Ascending aorta (tissue), 2 donors: Measurements from ENCODE around the gene F10. TPM values are rescaled to one million over a fixed set of nuclear protein-coding genes. Genes with fewer than 3 reads are reported as not detected.
"Not testable (repeated sequence)": the region's sequence is repeated elsewhere in the genome, so short reads cannot be mapped to it uniquely, and the experiment has no call there.

Source experiments
- DNase-seq, 2 donors: peaks; one replicate each; pipeline ENCODE4 v3.0.0-alpha.2; 2019; ENCODE audit warnings: low spot score in 2 of 2
- H3K27ac ChIP-seq, 2 donors: fragments of 200-600 bp; sonication (generic); one replicate each; pipeline ENCODE4 v1.5.1; 2016 to 2017; ENCODE audit warnings: mild to moderate bottlenecking in 1 of 2
- H3K27me3 ChIP-seq: fragments of 200-600 bp; sonication (generic); one replicate; pipeline ENCODE4 v1.5.1; 2017
- H3K36me3 ChIP-seq, 2 donors: fragments of 200-600 bp; sonication (generic); one replicate each; pipeline ENCODE4 v1.5.1; 2016
- H3K4me1 ChIP-seq, 2 donors: fragments of 200-600 bp; sonication (generic); one replicate each; pipeline ENCODE4 v1.5.1; 2016 to 2017; ENCODE audit warnings: mild to moderate bottlenecking in 1 of 2
- H3K4me3 ChIP-seq, 2 donors: fragments of 200-600 bp; sonication (generic); one replicate each; pipeline ENCODE4 v1.5.1; 2016 to 2017; ENCODE audit warnings: mild to moderate bottlenecking in 1 of 2
- H3K9me3 ChIP-seq, 2 donors: fragments of 200-600 bp; sonication (generic); one replicate each; pipeline ENCODE4 v1.5.1; 2016
- intact Hi-C: fragments of 100-400 bp; cut with DNase I; formaldehyde crosslinking; loops from one replicate; pipeline ENCODE4 v1.15.1; 2023
- total RNA-seq: library from RNA; depleted of rRNA; stranded (reverse); fragments of >200 nt; gene quantifications from one replicate; pipeline ENCODE4 v1.1.0, GENCODE V29; 2016
- TF ChIP-seq, protein P1 (sequence below), 3 experiments: fragments of 200-600 bp in 2 of 3; fragments of 450-650 bp in 1 of 3; sonication (generic) in 2 of 3; IDR thresholded peaks; one replicate each; pipeline ENCODE4 v1.5.1; 2016 to 2019; ENCODE audit warnings: antibody characterized with exemption in 3 of 3, mild to moderate bottlenecking in 1 of 3, moderate library complexity in 1 of 3

Gene F10
- total RNA-seq, 1 donor from 2014 or later = 15.8 TPM

GRCh38 chr13:113076681-113077401, 45.8 kb upstream of the F10 start:
- Histone ChIP-seq H3K4me1 (no peaks in the 10 kb centered on the region), H3K27me3 (no peaks in the 10 kb centered on the region), H3K4me3 (no peak overlapping the region), H3K27ac (no peak overlapping the region), H3K9me3 (no peaks in the 10 kb centered on the region), H3K36me3 (peaks cover 0 to 12% of the 10 kb centered on the region in 2 donors)
- intact Hi-C loops = no loop called here
- TF ChIP-seq, protein P1, sequence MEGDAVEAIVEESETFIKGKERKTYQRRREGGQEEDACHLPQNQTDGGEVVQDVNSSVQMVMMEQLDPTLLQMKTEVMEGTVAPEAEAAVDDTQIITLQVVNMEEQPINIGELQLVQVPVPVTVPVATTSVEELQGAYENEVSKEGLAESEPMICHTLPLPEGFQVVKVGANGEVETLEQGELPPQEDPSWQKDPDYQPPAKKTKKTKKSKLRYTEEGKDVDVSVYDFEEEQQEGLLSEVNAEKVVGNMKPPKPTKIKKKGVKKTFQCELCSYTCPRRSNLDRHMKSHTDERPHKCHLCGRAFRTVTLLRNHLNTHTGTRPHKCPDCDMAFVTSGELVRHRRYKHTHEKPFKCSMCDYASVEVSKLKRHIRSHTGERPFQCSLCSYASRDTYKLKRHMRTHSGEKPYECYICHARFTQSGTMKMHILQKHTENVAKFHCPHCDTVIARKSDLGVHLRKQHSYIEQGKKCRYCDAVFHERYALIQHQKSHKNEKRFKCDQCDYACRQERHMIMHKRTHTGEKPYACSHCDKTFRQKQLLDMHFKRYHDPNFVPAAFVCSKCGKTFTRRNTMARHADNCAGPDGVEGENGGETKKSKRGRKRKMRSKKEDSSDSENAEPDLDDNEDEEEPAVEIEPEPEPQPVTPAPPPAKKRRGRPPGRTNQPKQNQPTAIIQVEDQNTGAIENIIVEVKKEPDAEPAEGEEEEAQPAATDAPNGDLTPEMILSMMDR (IDR thresholded peaks at IDR 0.05) = no peak
- DNase-seq = no peak

DNA sequence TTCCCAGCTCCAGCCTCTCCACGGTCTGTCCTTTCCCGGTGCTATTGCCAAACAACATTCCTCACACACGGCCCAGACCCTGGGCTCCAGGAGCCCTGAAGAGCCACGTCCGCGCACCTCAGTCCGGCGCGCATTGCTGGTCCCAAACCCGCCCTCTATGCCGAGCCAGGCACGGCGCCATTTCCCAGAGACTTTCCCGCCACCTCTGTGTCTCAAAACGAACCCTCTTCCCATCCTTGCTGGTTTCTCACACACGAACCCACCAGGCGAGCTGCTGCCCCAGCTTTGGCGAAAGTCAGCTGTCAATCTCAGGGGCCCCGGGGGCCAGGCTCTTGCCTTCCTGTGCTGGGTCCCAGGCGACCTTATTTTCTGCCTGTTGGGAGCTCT, 45.0 kb upstream of the F10 start:
- intact Hi-C loops = no loop called here
- Histone ChIP-seq H3K4me1 (no peaks in the 10 kb centered on the region), H3K36me3 (peaks cover 0 to 12% of the 10 kb centered on the region in 2 donors), H3K9me3 (no peaks in the 10 kb centered on the region), H3K27ac (no peak overlapping the region), H3K4me3 (no peak overlapping the region), H3K27me3 (no peaks in the 10 kb centered on the region)
- TF ChIP-seq, protein P1 (IDR thresholded peaks at IDR 0.05) = no peak
- no peak for DNase-seq

DNA sequence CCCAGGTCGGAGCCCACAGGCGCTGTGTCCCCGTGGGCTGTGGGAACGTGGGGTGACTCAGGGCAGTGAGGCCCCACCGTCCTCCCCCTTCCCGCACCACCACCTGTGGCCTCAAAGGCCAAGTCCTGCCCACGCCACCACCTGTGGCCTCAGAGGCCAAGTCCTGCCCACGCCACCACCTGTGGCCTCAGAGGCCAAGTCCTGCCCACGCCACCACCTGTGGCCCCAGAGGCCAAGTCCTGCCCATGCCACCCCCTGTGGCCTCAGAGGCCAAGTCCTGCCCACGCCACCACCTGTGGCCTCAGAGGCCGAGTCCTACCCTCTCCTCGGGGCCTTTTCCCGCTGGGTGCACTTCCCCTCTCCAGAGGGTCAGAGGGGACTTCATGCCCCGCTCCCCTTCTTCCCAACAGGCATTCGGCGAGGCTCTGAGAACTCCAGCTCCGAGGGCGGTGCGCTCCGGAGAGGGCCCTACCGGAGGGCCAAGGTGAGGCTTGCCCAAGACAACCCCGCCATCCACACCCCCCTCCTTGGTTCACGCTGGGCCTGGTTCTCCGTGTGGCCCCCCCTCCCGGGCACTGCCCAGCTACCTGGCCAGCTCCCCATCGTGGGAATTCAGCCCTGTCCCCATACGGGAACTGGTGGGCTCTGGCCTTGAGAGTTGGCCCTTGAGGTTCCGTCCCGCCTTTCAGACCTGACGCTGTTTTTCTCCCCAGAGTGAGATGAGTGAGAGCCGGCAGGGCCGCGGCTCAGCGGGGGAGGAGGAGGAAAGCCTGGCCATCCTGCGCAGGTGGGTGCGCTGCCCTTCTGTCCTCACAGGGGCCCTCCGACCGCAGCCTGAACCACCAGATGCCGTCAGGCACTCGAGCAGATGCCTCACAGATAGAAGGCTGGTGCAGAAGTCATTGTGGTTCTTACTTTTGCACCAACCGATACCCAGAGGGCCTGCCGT, 44.4 kb upstream of the F10 start:
- H3K9me3 ChIP-seq = no peaks in the 10 kb centered on the region
- H3K36me3 ChIP-seq = peaks cover 0 to 12% of the 10 kb centered on the region in 2 donors
- H3K4me3 ChIP-seq = no peak overlapping the region
- no peaks in the 10 kb centered on the region for H3K4me1 ChIP-seq
- intact Hi-C loops = no loop called here
- no peaks in the 10 kb centered on the region for H3K27me3 ChIP-seq
- no peak for DNase-seq
- no peak overlapping the region for H3K27ac ChIP-seq
- TF ChIP-seq, protein P1 (IDR thresholded peaks at IDR 0.05) = no peak

- Histone ChIP-seq H3K27me3 (no peaks in the 10 kb centered on the region), H3K4me1 (no peaks in the 10 kb centered on the region), H3K4me3 (no peak overlapping the region), H3K36me3 (peaks cover 0 to 7% of the 10 kb centered on the region in 2 donors), H3K27ac (no peak overlapping the region), H3K9me3 (no peaks in the 10 kb centered on the region)
- TF ChIP-seq, protein P1 (IDR thresholded peaks at IDR 0.05) = no peak
- intact Hi-C loops = no loop called here
- no peak for DNase-seq
Measured at GRCh38 chr13:113078902-113079780, 43.5 kb upstream of the F10 start.

GRCh38 chr13:113079781-113080080, 42.9 kb upstream of the F10 start:
- DNase-seq, intact Hi-C loops: not testable (repeated sequence)

More at GRCh38 chr13:113079781-113080080, 42.9 kb upstream of the F10 start:
- not testable (repeated sequence) for H3K27me3 ChIP-seq, H3K9me3 ChIP-seq, H3K27ac ChIP-seq, H3K36me3 ChIP-seq, H3K4me3 ChIP-seq, H3K4me1 ChIP-seq
